HT1080 (cell line): ENCODE measurements around the gene ADAM15. TPM values are rescaled to one million over a fixed set of nuclear protein-coding genes. Genes with fewer than 3 reads are reported as not detected.
A peak's percentile ranks its signal among the peaks of the same experiment; 100 is the strongest.

Experiments
- DNase-seq: peaks from one replicate; pipeline ENCODE4 v3.0.0-alpha.2; 2015; ENCODE audit warnings: low read depth
- total RNA-seq: library from RNA; depleted of rRNA; stranded (reverse); fragments of >200 nt; shearing (Covaris generic); gene quantifications from 2 replicates; pipeline ENCODE4 v1.2.3, GENCODE V29; 2014

ADAM15 gene
- total RNA-seq, 1 experiment from 2014 or later, result 262 TPM

DNA sequence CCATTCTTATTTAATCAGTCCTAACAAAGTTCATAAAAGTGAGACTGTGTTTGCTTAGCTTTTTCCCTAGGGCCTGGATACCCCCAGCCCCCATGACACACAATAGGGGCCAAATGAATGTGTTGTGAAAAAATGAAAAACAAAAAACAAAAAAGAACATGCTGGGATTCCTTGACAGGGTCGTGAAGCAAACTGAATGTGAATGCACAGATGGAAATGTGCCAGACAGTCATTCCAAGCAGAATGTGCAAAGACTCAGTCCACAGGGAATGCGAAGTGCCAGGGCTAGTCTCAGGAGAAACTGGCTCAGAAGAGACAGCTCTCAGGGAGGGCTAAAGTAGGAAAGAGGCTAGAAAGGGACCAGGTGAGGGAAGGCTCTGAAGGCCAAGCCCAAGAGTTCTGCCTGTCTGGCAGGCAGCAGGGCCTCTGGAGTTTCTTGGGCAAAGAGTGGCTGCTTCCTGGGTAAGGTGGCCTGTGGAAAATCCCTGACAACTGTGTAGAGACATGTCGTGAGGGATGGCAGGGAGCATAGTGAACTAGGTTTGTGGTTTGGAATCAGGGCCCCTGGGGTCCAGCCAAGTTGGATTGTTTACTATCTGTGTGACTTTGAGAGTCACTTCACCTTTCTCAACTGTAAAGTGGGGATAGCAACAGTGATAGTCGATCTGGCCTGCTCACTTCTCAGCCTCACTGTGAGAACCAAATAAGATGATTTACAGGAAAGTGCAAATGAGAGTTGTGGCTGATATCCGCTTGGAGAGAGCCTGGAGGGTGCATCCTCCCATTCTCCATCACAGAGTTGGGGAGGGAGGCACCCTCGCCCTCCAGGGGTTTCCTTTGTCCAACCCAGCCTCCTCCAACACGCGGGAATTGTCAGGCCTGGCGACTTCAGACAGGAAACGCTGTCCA is 1.2 kb upstream of the ADAM15 start:
- no peak for DNase-seq

DNA sequence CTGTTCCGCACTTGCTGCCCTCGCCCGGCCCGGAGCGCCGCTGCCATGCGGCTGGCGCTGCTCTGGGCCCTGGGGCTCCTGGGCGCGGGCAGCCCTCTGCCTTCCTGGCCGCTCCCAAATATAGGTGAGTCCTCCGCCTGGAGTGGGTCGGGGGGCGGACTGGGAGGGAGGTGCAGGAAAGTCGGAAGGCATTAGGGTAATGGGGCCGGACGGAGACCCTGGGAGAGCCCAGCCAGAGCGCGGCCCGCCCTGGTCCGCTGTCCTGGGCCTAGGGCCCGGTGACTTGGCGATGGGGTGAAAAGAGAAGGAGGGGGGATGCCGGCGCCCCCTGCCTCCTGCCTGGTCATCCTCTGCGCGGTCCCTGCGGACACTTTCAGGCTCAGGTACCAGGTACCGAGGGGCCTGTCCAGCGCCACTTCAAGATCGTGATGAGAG is 243 bp downstream of the ADAM15 start:
- no peak for DNase-seq

GRCh38 chr1:155051777-155052398 is 772 bp downstream of the ADAM15 start:
- DNase-seq, result peak; percentile 61

DNA sequence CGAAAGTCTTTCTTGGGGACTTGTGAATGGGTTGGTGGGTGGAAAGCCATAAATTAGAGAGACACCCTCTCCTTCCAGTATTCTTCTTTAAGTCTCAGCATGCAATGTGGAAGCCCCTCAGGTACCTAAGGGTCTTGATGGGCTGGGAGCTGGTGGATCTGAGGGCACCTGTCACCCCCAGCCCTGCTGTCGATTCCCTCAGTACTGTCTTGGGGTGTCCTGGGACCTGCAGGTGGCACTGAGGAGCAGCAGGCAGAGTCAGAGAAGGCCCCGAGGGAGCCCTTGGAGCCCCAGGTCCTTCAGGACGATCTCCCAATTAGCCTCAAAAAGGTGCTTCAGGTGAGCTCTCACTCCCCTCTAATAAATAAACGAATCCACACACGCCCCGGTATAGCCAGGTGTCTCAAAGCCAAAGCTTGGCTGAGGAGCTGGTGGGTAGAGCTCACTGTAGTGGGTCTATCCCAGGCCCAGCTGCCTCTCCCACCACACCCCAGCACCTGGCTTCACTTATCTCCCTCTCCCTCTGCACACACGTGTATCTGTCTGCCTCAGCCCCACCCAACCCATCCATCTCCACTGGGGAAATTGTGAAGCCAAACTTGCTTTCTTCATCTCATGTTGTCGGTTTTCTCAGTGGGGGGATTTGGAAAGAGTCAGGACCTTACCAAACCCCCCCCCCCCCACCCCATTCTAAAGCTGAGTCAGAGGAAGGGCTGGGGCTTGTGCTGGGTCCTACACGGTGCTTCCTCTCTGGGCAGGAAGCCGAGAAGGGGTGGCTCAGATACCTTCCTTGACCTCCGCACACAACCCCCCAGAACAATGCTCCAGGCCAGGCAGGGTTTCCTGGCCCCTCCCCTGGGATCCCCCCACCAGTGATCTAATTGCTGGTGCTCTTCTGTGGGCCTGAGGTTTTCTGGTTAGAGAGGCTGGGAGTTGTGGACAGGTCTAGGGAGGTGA is 1.6 kb downstream of the ADAM15 start:
- DNase-seq, result peak; percentile 61

GRCh38 chr1:155053531-155054105 is 2.5 kb downstream of the ADAM15 start:
- no peak for DNase-seq

GRCh38 chr1:155057104-155057503 is 6.0 kb downstream of the ADAM15 start:
- no peak for DNase-seq

- no peak for DNase-seq
These were observed 6.7 kb downstream of the ADAM15 start for GRCh38 chr1:155057788-155058211.

- no peak for DNase-seq
These were observed 9.6 kb downstream of the ADAM15 start for GRCh38 chr1:155060736-155061135.

- peak; percentile 90 for DNase-seq
These were observed 10.4 kb downstream of the ADAM15 start for GRCh38 chr1:155061381-155062150.

- no peak for DNase-seq
These were observed 11.1 kb downstream of the ADAM15 start for GRCh38 chr1:155062151-155062686.

DNA sequence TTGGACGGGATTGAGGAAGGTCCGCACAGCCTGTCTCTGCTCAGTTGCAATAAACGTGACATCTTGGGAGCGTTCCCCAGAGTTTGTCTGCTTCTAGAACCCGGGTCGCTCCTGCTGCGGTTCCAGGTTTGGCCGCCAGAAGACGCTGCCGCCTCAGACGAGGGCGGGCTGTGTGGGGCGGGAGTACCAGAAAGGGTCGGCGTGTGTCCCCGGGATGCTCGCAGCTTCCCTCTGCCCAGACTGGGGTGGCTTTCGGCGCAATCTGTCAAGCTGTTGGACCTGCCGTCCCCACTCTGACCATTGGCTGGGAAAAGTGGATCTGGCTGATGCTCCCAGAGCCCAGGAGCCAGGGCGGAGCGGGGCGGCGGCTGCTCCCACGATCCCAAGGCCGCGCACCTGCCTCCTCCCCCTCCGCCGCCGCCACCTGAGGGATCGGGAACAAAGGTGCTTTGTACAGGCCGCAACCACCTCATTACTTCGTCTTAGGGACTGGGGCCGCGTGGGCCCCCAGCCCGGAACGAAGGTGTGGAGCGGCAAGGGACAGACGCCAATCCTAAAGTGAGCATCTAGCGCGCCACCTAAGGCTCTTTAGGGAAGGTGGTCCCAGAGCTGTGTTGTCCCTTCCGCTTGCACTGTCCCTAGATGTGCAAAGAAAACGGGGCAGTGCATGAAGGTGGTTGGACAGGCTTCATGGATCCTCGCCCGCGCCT is 11.7 kb downstream of the ADAM15 start:
- DNase-seq, result no peak

DNA sequence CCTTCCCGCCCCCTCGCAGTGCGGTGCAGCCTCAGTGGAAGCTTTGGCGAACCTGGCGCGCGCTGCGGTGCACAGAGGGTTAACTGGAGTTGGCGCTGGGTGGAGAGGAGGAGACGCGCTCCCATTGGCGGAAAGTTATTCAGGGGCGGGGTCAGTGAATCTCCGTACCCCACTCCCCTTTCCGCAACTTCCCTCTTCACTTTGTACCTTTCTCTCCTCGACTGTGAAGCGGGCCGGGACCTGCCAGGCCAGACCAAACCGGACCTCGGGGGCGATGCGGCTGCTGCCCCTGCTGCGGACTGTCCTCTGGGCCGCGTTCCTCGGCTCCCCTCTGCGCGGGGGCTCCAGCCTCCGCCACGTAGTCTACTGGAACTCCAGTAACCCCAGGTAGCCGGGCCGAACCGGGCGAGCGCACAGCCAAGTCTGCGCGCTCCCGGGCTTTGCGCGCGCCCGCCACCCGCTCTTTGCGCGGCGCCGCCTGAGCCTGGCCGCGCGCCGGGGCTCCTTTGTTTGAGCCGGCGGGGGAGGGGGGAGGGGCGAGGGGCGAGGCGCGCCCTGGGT is 12.5 kb downstream of the ADAM15 start, which contains the start of gene EFNA4:
TSS of gene EFNA4 (plus strand) at position 191 of the 561 bp plus-strand sequence. CDS start at position 275, 84 bp downstream.
- DNase-seq, result peak; percentile 83

DNA sequence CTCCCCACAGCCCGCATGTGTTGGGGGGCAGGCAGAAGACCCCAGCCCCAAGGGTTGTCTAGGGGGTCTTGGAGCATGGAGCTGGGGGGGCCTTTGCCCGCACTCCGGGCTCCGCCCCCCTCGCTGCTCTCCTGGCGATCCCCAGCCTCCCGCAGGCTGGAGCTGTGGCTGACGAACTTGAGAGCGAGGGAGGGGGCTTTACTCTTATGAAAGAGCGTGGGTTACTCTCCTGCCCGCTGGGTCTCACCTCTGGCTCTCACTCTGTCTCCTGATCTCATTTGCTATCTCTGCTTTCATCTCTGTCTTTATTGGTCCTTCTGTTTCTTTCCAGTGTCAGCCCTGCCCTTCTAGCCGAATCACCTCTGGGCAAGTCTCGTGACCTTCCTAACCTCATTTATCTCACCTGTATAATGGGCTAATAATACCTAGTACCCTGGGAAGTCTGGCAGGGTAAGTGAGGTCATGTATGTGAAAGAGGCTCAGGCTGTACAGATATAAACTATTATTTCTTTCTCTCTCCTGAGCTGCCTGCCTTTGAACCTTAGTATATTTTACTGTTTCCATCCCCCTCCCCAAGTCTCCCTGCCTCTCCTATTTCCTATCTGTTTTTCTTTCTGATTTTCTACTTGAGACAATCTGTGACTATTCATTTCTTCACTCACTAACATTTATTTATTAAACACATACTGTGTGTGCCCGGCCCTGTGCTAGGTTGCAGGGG is 13.2 kb downstream of the ADAM15 start:
- no peak for DNase-seq

- DNase-seq, result no peak
These were observed 13.8 kb downstream of the ADAM15 start for GRCh38 chr1:155064832-155065429.

- DNase-seq, result no peak
These were observed 15.7 kb downstream of the ADAM15 start for GRCh38 chr1:155066777-155067176.

DNA sequence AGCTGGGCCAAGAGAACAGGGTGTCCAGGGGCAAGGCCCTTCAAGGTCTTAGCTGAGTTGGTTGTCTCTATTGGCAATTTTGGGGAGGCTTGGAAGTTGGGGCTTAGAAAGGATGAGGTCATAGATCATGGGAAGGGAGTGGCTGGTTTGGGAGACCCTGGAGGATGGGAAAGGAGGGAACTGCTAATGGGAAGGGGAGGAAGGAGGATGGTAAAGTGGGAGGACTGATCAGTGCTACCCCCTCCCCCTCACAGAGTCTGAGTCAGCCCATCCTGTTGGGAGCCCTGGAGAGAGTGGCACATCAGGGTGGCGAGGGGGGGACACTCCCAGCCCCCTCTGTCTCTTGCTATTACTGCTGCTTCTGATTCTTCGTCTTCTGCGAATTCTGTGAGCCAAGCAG is 17.5 kb downstream of the ADAM15 start:
- DNase-seq, result peak; percentile 31

GRCh38 chr1:155069551-155070157 is 18.5 kb downstream of the ADAM15 start:
- no peak for DNase-seq
